Measurements from ENCODE around the gene TRAF2.
"Not testable (repeated sequence)": the region's sequence is repeated elsewhere in the genome, so short reads cannot be mapped to it uniquely, and the experiment has no call there.

TRAF2 gene

DNA sequence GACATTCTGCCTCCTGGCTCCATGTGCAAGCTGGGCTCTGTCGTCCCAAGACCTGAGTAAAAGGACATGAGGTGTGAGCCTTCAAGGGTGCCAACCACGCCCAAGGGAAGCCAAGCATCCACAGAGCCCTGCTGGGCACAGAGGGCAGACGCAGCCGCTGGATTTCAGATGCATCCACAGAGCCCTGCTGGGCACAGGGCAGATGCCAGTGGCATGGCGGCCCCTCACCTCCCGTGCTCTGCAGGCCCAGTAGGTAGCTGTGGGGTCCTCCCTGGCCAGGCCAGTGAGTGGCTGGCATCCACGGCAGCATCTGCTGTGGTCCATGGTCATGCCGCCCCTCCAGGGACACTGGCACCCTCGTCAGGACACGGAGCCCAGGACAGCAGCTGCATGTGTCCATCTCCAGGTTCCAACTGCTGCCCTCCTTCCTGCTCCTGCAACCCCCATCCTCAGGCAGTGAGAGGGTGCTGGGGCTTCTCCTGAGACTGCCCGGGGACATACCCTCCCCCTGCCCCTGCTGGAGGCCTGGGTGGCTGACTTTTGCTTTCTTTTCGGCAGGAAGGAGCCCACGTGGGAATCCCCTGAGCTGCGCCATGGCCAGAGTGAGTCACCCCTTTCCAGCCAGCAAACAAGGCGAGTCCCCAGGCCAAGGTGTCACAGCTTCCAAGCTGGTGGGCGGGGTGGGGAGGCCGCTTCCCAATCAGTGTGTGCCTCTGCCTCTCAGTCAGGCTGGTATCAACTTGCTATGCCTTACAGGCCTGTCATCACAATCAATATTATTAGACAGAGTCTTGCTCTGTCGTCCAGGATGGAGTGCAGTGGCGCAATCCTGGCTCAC is 4.0 kb upstream of the TRAF2 start:
- DNase-seq = no peak

DNA sequence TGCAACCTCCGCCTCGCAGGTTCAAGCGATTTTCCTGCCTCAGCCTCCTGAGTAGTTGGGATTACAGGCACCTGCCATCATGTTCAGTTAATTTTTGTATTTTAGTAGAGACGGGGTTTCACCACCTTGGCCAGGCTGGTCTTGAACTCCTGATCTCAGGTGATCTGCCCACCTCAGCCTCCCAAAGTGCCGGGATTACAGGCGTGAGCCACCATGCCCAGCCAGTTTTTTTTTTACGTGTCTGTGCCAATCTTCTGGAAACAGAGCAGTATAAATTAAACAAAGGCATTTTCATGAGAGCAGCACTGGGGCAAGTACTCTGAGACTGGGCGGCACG is 3.4 kb upstream of the TRAF2 start:
- not testable (repeated sequence) for DNase-seq

DNA sequence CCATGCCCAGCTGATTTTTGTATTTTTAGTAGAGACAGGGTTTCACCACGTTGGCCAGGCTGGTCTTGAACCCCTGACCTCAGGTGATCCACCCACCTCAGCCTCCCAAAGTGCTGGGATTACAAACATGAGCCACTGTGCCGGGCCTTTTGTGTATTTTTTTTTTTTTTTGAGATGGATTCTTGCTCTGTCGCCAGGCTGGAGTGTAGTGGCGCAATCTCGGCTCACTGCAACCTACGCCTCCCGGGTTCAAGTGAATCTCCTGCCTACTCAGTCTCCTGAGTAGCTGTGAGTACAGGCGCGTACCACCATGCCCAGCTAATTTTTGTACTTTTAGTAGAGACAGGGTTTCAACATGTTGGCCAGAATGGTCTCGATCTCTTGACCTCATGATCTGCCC is 2.6 kb upstream of the TRAF2 start:
- DNase-seq = not testable (repeated sequence)

DNA sequence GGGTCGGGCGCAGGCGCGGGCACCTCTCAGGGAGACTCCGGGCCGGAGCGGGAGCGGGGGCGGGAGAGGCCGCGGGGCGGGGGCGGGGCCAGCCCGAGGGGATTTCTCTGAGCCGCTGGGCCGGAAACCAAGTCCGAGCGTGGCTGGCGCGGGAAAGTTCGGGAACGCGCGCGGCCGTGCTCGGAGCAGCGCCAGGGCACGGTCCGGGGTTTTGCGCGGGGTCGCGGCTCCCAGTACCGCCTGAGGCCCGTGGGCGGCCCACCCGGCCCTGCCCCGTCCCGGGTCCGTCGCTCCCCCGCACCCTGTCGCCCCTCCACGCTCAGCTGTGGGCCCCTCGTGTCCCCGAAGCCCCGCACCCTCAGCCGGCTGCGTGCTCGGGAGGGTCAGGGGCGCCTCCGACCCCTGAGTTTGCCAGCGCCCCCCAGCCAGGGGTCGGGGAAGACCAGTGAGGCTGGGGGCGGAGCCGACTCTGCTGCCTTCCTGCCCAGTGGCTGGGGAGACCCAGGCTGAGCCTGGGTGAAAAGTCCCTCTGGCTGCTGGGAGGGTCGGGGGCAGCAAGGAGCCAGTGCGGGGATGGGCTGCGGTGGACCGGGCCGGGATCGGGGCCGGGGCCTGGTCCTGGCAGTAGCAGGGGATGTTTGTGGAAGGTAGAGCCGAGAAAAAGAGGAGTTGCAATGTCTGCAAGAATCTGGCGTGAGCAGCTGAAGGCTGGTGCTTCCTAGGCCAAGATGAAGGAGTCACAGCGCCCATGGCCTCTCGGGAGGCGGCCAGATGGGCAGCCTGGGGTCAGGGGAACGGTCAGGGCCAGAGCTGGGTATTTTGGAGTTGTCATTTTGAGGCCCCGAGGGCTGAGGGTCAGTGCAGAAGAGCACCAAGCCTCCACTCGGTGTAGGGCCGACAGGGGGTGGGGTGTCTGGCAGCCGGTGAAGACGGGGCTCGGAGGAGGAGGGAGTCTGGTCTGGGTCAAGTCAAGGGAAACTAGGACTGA is 588 bp downstream of the TRAF2 start:
- no peak for DNase-seq

DNA sequence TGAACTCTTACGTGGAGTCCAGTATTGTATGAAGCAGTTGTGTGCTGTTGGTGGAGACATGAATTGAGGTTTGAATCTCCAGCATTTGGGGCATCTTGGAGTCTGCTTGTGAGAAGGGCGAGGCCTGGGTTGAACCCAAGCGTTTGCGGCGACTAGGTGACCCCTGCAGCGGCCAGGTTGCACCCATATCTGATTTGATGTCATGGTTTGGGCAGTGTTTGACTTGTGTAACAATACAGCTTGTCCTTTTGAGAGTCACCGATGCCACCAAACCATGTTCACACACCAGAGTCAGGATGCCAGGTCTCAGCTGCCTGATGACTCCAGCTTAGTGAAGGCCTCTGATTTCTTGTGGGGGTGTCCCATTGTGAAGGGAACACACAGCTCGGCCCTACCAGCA is 2.1 kb downstream of the TRAF2 start:
- DNase-seq = no peak

DNA sequence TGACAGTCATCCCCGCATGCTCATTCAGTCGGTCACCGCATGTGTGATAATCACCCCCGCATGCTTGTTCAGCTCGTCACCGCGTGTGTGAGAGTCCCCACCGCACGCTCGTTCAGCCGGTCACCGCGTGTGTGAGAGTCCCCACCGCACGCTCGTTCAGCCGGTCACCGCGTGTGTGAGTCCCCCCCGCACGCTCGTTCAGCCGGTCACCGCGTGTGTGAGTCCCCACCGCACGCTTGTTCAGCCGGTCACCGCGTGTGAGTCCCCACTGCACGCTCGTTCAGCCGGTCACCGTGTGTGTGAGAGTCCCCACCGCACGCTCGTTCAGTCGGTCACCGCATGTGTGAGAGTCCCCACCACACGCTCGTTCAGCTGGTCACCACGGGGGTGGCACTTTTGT is 3.5 kb downstream of the TRAF2 start:
- DNase-seq = no peak

DNA sequence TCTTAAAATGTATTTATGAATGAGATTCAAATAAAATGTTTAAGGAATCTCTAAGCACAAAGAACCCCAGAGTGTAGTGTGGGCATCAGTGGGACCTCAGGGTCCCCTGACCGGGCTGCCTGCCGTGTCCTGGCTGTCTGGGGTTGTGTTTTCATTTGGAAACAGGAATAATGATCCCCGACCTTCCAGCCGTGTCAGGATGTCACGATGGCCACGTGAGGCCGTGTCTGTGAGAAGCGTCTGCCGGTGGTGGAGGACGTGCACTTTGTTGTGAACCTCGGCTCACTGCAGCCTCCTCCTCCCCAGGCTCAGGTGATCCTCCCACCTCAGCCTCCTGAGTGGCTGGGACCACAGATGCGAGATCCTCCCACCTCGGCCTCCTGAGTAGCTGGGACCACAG is 4.3 kb downstream of the TRAF2 start:
- no peak for DNase-seq

DNA sequence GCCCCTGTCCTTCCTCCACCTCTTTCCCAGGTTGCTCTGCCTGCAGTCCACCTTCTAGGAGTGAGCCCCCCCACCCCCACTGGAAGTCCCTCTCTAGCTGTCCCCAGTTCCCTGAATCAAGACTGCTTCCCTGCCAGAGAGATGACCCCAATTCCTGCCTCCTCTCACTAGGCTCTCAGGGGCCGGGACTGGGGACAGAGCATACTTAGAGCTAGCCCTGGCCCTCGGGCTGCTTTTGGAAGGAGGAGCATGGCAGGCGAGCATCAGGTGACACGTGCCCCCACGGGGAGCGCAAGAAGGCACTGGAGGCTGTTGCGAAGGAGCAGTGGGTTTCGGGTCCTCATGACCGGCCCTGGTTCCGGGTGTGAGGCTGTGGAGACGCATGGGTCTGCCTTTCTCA is 9.7 kb downstream of the TRAF2 start:
- DNase-seq = no peak

DNA sequence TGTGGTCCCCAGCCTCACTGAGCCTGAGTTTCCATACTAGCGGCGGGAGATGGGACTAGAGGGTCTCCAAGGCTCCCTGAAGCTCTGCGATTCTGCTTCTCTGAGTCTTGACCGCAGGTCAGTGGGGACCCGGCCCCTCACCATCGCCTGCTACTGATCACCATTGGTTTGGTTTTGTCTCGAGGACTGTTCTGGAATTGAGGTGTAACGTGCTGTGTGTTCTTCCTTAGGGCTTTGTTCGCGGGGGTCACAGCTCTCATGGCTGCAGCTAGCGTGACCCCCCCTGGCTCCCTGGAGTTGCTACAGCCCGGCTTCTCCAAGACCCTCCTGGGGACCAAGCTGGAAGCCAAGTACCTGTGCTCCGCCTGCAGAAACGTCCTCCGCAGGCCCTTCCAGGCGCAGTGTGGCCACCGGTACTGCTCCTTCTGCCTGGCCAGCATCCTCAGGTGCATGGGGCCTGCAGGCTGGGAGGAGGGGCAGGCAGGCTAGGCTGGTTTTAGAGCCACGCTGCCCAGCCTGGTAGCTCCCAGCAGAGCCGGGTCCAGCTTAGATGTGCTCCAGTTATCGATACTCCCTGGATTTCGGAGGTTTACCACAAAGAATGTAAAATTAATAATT is 12.3 kb downstream of the TRAF2 start:
- DNase-seq = no peak

DNA sequence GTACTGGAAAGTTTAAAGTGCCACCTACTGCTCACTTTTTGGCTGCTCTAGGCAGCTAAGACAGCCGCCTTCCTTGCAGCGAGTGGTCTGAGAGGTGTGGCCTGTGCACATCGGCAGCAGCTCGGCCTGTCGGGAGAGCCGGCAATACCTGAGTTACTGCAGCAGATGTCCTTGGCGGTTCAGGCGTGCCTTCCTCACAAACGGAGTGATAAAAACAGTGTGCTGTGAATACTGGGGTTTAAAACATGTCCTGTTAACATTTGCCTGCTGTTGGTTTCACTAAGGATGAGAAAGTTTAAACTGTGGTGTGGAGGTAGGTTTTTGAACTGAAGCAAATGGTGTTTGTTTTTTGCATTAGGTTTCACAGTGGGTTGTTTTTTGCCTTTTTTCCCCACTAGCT is 12.9 kb downstream of the TRAF2 start:
- no peak for DNase-seq

DNA sequence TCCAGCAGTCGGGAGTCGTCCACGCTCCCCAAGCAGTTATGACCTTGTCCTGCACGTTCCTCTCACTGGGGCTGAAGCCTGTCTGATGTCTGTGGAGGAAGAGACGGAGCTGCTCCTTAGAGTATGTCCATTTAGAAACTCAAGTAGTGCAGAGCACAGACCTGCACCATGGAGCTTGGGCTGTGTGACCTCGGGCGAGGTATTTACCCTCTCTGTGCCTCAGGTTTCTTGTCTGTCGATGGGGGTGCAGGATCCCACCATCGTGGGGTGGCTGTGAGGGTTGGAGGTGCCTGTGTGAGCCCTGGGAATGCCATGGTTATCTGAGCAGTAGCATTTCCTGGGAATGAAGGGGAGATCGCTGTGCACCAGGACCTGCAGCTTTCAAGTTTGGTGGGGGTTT is 14.2 kb downstream of the TRAF2 start:
- no peak for DNase-seq

DNA sequence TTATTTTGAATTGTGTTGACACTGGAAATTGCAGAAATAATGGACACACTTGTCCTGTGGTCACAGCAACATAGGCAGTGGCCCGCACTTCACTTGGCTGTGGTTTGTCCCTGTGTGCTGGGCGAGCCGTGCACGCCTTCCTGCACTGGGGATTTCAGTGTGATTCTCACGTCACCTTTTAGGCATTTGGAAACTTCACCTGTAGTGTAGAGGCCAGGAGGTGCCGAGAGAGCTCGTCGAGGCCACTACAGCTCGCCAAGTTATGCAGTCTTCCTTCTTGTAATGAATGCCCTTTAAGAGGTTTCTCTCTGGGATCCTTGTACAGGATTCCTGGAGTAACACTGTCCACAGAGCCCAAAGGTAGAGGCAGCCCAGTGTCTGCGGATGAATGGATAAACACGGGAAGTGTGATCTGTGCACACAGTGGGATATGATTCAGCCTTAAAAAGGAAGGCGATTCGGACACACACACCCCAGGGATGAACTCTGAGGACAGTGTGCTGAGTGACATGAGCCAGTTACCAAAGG is 14.7 kb downstream of the TRAF2 start:
- DNase-seq = no peak

DNA sequence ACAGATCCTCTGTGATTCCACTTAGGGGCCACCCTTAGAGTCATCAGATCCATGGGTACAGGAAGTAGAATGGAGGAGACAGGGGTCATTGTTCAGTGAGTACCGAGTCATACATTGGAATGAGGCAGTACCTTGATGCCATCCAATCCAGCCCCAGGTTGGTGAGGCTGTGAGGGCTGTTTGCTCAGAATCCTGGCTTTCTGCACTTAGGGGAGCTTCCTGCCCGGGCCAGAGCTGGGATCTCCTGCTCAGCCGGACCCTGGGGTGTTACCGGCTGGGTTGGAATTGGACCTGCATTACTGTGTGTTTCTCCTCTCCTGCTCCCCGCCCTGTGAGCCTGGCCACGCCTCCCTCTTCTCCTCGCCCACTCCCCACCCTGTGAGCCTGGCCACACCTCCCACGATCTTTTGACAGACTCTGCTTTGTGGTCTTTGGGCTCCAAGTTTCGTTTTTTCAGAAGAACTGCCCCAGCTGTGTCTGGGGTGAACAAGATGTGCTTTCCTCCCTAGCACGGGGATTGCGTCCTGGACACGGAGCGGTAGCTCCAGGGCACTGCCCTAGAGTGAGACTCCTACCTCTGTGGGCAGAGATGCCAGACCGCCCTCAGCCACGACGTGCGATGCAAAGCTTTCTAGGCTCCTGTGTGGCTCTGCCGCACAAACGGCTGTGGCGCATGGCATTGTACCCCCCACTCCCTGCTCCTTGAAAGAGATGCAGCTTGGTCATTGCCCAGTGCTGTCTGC is 15.4 kb downstream of the TRAF2 start:
- DNase-seq = no peak

DNA sequence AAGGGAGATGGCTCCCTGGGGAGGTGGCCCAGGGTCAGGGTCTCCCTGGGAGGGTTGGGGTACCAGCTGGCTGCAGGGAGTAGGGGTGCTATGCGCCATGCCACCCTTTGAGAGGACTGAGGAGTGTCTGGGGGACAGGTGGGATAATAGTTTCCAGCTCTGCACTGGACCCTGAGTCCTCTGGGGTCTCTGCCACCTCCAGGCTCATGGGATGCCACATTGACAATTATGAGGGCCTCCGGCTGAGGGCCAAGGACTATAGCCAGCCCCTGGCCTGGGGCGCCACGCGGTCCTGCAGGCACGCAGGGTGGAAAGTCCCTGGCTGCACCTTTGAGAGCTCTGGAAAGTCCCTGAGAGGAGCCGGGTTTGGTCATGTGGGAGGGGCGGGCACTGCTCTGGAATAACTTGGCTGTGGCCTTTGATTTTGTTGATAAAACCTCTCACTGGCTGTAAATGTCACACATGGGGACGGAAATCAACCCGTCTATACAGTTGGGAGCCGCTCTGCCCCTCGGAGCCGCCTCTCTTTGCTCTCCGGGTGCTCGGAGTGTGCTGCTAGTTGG is 16.0 kb downstream of the TRAF2 start:
- DNase-seq = no peak

DNA sequence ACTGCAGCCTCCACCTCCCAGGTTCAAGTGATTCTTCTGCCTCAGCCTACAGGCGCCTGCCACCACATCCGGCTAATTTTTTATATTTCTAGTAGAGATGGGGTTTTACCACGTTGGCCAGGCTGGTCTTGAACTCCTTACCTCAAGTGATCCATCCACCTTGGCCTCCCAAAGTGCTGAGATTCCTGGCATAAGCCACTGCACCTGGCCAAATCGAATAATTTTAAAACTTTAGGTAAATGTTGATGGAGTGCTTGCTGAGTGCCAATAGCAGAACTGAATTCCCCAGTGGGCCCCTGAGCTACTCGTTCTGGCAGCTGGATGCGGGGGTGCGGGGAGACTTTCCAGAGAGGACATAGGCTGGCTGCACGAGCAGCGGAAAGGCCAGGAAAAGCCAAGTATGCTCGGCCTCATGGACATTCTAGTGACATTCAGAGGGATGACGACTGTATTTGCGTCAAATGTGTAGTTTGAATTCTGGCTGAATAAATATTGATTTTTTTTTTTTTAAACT is 16.8 kb downstream of the TRAF2 start:
- no peak for DNase-seq

DNA sequence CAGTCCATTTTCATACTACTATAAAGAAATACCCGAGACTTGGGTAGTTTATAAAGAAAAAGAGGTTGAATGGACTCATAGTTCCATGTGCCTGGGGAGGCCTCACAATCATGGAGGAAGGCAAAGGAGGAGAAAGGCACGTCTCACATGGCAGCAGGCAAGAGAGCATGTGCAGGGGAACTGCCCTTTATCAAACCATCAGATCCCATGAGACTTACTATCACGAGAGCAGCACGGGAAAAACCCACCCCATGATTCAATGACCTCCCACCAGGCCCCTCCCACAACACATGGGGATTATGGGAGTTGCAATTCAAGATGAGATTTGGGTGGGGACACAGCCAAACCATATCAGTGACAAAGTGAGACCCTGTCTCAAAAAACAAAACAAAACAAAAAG is 19.9 kb downstream of the TRAF2 start:
- DNase-seq = no peak

DNA sequence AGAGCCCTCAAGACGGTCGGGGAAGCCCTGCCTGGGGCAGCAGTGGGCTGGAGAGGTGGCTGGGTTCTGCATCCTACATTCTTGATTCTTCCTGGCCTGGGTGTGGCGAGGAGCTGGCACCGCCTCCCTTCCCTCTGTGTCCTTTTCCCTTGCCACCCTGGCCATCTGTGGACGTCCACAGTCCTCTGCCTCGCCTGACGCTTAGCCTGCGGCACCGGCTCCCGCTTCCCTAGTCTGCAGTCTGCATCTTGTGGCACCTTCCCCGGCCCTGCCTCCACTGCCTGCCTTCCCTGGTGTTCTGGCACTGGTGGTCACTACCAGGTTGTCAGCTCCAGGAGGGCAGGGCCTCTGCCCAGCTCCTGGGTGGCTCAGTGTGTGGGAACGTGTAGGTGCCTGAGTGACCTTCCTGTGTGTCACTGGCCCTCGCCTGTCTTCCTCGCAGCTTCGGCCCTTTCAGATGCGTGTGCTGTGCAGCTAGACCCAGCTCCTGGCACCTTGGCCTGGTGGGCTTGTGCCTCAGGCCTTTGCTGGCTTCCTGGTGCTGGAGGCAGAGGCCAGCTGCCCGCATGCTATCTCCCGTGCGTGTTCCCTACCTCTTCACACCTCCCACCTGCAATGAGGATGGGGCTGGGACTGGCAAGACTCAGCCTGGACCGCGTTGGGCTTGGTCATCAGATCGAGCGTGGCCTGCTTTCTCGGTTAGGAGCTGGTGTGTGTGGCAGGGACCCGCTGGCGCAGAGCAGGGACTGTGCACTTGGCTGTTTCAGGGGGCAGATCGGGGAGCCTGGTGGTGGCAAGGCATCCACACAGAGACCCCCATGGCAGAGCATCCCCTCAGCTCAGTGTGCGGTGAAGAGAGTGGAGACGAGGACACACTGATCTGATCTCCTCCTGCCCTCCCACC is 20.9 kb downstream of the TRAF2 start:
- no peak for DNase-seq

DNA sequence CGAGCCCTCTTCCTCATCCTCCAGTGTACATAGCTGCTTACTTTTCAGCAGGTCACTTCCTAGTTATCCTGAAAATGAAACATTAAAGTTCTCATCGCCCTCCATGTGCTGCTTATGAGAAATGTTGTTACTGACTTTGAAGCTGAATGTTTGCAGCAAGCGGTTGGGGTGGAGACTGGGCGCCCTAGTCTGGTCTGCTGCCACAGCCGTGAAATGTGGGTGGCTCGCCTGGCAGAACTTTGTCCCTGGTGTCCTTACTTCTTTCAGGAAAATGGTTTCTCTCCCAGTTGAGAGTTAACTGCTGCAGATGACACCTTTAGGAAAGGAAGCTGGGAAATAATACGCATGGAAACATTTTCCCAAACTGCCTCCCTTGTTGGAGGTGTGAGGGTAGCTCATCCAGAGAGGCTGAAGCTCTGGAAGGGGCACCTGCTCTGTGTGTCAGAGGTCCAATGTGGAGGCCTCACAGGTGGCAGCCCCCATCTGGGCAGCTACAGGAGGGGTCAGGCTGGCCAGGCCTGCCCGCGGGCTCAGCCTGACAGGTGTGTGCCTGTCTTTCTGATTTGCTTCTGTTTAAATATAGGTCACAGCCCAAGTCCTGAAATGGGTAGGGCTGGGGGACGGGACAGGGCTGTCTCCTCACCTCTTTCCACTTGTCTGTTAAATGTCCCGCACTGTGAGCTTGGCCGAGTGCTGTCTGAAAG is 24.0 kb downstream of the TRAF2 start:
- no peak for DNase-seq

DNA sequence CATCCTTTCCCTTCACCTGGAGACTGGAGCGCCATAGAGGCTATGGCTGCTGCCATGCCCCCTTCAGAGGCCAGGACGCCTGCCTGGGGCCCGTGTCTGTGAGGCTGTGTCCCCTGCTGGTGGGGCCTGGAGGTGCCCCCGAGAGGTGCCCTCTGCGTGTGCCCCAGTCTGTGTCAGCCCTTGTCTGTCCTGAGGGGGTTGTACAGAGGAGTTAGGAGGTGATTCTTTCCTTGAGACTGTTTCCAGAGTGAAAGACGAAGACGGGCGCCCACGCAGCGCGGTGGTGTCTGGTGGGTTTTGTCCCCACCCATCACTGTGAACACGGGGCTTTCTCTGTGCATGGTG is 24.6 kb downstream of the TRAF2 start:
- DNase-seq = no peak

DNA sequence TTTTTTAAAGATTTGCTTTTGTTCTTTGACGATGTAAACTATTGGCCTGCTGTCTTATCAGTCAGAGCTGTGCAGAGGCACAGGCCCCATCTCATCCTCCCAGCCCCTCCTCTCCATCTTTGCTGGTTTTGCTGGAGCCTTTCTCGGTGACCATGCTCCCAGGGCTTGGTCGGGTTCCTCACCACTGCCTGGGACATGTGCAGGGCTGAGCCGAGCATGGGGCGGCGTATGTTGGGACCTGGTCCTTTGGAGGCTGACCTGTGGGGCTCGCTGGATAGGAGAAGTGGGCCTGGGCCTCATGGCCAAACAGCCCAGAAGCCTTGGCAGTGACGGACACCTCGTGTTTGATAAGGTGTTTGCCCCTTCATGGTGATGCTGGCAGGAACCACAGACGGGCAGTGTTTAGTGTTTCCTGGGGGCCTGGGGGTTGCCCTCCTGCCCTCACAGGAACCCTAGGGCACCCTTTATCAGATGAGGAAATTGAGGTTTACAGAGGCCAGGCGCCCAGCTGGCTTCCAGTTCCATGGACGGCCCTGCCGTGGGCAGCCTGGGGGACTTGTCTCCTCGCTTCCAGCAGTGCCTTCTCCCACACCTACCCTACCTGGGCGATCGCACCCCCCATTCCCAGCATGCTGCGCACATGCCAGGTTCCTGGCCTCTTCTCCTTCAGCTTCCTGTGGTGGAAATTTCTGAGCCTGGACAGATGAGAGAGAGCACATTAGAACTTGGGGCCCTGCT is 27.6 kb downstream of the TRAF2 start:
- DNase-seq = no peak

Measured in NCI-H1436 (cell line).